ENCODE results near the gene MIAT. TPM values are rescaled to one million over a fixed set of nuclear protein-coding genes. Genes with fewer than 3 reads are reported as not detected.

The MIAT gene
- total RNA-seq, 3 donors from 2014 or later (not counting 1 experiment from before 2014, with no cell fraction given): 75.3 to 105 (median 76.3) TPM

- peaks cover 23% of the 10 kb centered on the region for H3K4me1 ChIP-seq (ENCODE audit: control insufficient read depth, insufficient read depth, low read length)
- H3K27ac Mint-ChIP-seq: peak overlapping the region; percentile 76 to 81
- ATAC-seq (no peak), DNase-seq (no peak)
- H3K9me3 ChIP-seq (ENCODE audit: control insufficient read depth, insufficient read depth, low read length): no peaks in the 10 kb centered on the region
- WGBS (ENCODE audit: insufficient coverage): 80% methylated on average over 8 of the region's 8 CpGs
- intact Hi-C loops (cut with micrococcal nuclease): no loop called here
- H3K27me3 Mint-ChIP-seq (ENCODE audit: low read depth in 2 of 2): no peaks in the 10 kb centered on the region
- peak overlapping the region; percentile 81 for H3K4me3 Mint-ChIP-seq
- H3K9me3 Mint-ChIP-seq: peaks cover 0 to 3% of the 10 kb centered on the region in 2 donors
- H3K27me3 ChIP-seq (ENCODE audit: control insufficient read depth, insufficient read depth, low read length): no peaks in the 10 kb centered on the region
- no peaks in the 10 kb centered on the region for H3K36me3 Mint-ChIP-seq
- TF ChIP-seq CTCF (IDR thresholded peaks at IDR 0.05): no peak
- H3K4me3 ChIP-seq (ENCODE audit: low read length): no peak overlapping the region
- peaks cover 33 to 52% of the 10 kb centered on the region in 2 donors for H3K4me1 Mint-ChIP-seq
- H3K27ac ChIP-seq (ENCODE audit: low read length): peak overlapping the region; percentile 40
- peaks cover 10% of the 10 kb centered on the region for H3K36me3 ChIP-seq (ENCODE audit: control insufficient read depth, insufficient read depth, low read length)
Observed at GRCh38 chr22:26712158-26712557, 54.8 kb downstream of the MIAT start.

- H3K27ac ChIP-seq (ENCODE audit: low read length): no peak overlapping the region
- peaks cover 33 to 47% of the 10 kb centered on the region in 2 donors for H3K4me1 Mint-ChIP-seq
- intact Hi-C loops (cut with micrococcal nuclease): no loop called here
- H3K36me3 Mint-ChIP-seq: peaks cover 6% of the 10 kb centered on the region
- no peaks in the 10 kb centered on the region for H3K27me3 Mint-ChIP-seq (ENCODE audit: low read depth in 2 of 2)
- no peak for TF ChIP-seq CTCF (IDR thresholded peaks at IDR 0.05)
- WGBS (ENCODE audit: insufficient coverage): 97% methylated on average over 12 of the region's 12 CpGs
- peaks cover 19% of the 10 kb centered on the region for H3K36me3 ChIP-seq (ENCODE audit: control insufficient read depth, insufficient read depth, low read length)
- peak overlapping the region; percentile 20 to 52 for H3K27ac Mint-ChIP-seq
- no peaks in the 10 kb centered on the region for H3K9me3 ChIP-seq (ENCODE audit: control insufficient read depth, insufficient read depth, low read length)
- H3K27me3 ChIP-seq (ENCODE audit: control insufficient read depth, insufficient read depth, low read length): no peaks in the 10 kb centered on the region
- no peaks in the 10 kb centered on the region for H3K9me3 Mint-ChIP-seq
- DNase-seq (no peak), ATAC-seq (no peak)
- peaks cover 23% of the 10 kb centered on the region for H3K4me1 ChIP-seq (ENCODE audit: control insufficient read depth, insufficient read depth, low read length)
- H3K4me3 Mint-ChIP-seq: no peak overlapping the region
- no peak overlapping the region for H3K4me3 ChIP-seq (ENCODE audit: low read length)
Observed at GRCh38 chr22:26713823-26714449, 56.5 kb downstream of the MIAT start.

- WGBS (ENCODE audit: insufficient coverage): 93% methylated on average over 11 of the region's 11 CpGs
Observed at GRCh38 chr22:26714971-26715370, 57.6 kb downstream of the MIAT start.

More at GRCh38 chr22:26714971-26715370, 57.6 kb downstream of the MIAT start:
- TF ChIP-seq CTCF (IDR thresholded peaks at IDR 0.05): no peak
- Mint-ChIP-seq H3K4me3 (no peak overlapping the region), H3K4me1 (peaks cover 33 to 47% of the 10 kb centered on the region in 2 donors), H3K9me3 (no peaks in the 10 kb centered on the region), H3K36me3 (peaks cover 9% of the 10 kb centered on the region), H3K27me3 (ENCODE audit: low read depth in 2 of 2) (no peaks in the 10 kb centered on the region), H3K27ac (peak overlapping the region; percentile 31 to 36)
- intact Hi-C loops (cut with micrococcal nuclease): no loop called here
- Histone ChIP-seq H3K9me3 (ENCODE audit: control insufficient read depth, insufficient read depth, low read length) (no peaks in the 10 kb centered on the region), H3K27ac (ENCODE audit: low read length) (no peak overlapping the region), H3K27me3 (ENCODE audit: control insufficient read depth, insufficient read depth, low read length) (no peaks in the 10 kb centered on the region), H3K4me3 (ENCODE audit: low read length) (no peak overlapping the region), H3K36me3 (ENCODE audit: control insufficient read depth, insufficient read depth, low read length) (peaks cover 22% of the 10 kb centered on the region), H3K4me1 (ENCODE audit: control insufficient read depth, insufficient read depth, low read length) (peaks cover 23% of the 10 kb centered on the region)
- no peak for DNase-seq
- no peak for ATAC-seq
